Amniotic epithelial cell (primary cell): ENCODE results near the gene CPNE1.

Experiments
- DNase-seq: peaks from one replicate; pipeline ENCODE4 v3.0.0-alpha.2; 2010; ENCODE audit warnings: low read depth

The CPNE1 gene

GRCh38 chr20:35619196-35620095 lies 45.3 kb downstream of the CPNE1 start:
- peak; percentile 77 for DNase-seq

DNA sequence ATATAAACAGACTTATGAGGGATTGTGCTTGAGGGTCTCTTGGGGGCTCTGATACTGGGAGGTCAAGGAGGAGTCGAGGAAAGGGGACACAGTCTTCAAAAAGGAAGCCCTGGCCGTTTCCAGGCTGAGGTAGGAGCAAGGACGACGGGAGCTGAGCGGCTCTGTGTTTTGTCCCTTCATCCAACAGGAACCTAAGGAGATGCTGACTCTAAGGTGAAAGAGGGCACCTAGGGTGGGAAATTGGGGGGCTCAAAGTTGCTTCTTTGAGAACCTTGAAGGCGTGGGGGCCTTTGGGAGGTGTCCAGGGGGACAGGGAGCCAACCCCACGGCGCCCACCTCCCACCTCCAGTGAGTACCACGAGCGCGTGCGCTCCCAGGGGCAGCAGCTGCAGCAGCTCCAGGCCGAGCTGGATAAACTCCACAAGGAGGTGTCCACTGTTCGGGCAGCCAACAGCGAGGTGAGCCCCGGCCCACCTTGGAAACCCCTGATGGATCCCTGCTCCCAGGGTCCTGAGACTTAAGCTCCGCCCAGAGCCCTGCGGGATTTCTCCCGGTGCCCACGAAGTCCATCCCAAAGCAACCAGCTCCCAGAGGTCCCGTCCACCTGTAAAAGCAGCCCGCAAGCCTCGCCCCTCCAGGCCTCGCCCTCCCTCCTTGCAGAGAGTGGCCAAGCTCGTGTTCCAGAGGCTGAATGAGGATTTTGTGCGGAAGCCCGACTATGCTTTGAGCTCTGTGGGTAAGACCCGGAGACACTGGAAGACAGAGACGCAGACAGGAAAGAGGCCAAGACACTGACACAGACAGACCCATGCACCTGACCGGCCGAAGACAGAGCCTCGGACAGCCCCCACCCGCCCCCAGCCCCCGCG lies 46.2 kb downstream of the CPNE1 start:
- DNase-seq: no peak

- peak; percentile 60 for DNase-seq
Observed at GRCh38 chr20:35617397-35618262, 47.1 kb downstream of the CPNE1 start.

DNA sequence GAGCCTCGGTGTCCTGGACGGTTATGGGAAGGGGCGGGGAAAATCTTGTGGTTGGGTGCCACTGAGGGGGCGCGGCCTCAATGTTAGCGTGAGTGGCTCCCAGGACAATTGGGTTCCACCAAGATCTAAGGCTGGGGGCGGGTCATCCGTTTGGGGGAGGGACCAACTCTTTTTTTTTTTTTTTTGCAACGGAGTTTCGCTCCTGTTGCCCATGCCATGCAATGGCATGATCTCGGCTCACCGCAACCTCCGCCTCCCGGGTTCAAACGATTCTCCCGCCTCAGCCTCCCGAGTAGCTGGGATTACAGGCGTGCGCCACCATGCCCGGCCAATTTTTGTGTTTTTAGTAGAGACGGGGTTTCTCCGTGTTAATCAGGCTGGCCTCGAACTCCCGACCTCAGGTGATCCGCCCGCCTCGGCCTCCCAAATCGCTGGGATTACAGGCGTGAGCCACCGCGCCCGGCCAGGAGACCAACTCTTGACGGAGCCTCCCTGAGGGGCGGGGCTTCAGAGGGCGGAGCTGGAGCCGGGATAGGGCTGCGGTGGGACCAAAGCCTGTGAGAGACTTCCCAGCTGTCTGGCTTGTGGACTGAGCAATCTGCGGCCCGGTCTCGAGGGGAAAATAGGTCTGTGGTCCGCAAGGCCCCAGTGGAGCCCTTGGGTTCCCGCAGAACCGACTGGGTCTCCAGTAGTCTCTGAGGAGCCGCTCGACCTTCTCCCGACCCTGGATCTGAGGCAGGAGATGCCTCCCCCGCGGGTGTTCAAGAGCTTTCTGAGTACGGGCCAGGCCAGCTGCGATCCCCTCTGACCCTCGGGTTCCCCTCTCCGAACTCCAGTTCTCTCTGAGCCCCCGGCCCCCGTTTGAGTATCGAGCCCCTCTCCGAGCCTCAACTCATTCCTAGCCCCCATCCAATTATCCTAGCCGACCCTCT lies 48.0 kb downstream of the CPNE1 start:
- DNase-seq: peak; percentile 99

- DNase-seq: peak; percentile 55
Observed at GRCh38 chr20:35615667-35616464, 48.8 kb downstream of the CPNE1 start, which contains the start of gene SPAG4. Gene SPAG4 (plus strand): TSS chr20:35615829. CDS start chr20:35616004, 175 bp downstream.

GRCh38 chr20:35611482-35611881 lies 53.2 kb downstream of the CPNE1 start:
- no peak for DNase-seq

- peak; percentile 41 for DNase-seq
Observed at GRCh38 chr20:35610833-35611427, 53.8 kb downstream of the CPNE1 start.

GRCh38 chr20:35607003-35607735 lies 57.5 kb downstream of the CPNE1 start:
- DNase-seq: no peak

GRCh38 chr20:35606127-35606526 lies 58.6 kb downstream of the CPNE1 start:
- DNase-seq: no peak

GRCh38 chr20:35604449-35604747 lies 60.3 kb downstream of the CPNE1 start:
- DNase-seq: peak; percentile 15

- DNase-seq: no peak
Observed at GRCh38 chr20:35603695-35604448, 60.8 kb downstream of the CPNE1 start.

DNA sequence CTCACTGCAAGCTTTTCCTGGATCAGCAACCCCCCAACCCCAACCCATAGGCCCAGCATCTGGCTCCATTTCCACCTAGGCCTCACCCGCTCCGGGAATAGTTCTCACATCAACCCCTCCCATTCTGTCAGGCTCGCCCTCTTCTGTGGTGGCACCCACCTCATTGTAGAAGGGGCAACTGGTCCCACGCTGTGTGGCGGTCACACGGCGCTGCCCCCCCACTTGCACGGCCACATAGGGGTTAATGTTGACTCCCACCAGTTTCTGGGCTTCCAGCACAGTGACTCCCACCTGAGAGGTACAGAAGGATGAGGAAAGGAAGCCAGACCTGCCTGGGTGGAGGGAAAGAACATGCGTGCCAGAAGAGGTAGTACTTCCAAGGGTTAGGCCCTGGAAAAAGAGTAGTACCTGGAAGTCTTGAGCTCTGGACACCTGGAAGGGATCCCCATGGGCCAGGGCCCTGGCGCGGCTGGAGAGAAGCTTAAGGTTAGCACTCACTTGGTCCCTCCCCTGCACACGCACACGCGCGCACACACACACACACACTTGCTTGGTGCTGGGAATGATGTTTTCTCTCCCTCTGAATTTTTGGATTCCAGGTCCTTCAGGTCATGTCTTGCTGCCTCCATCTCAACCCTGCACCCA lies 61.7 kb downstream of the CPNE1 start:
- DNase-seq: no peak

- DNase-seq: no peak
Observed at GRCh38 chr20:35601990-35602389, 62.7 kb downstream of the CPNE1 start.

DNA sequence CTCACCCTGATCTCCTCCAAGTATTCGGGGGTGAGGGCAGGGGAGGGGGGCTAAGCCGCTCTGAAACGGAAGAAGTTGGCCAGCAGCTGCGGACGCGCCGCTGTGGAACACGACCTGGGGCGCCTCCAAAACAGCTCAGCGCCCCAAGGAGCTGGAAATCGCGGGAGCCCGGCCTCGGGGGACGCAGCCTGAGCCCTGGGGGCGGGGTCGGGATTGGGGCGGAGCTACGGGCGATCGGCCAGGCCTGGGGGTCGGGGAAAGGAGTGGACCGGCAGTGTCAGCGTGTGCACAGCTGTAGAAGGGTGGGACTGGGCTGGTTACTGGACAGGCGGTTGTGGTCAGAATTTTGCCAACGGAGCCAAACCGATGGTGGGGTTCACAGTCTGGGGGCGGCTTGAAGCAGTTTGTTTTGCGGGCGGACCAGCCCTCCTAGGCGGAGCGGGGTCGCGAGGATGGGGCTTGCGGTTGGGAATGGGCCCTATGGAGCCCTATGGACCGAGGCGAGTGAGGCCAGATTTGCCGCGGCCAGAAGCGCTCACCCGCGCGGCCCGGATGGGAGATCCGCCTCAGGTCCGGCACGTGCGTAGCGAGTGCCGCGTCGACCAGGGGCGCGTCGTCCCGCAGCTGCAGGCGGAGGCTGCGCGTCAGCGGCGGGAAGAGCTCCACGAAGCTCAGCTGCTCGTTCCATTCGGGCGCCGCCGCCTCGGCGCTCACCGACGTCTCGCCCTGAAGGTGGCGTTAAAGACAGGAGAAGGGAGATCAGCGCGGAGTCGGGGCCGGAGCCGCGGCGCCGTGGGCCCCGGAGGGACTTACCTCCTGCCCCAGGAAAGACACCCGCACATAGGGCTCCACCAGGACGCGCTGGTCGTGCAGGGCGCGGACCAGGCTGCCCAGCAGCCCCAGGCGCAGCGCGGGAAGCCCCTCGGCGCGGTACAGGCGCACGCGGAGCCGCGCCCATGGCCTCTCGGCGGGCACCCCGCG lies 63.4 kb downstream of the CPNE1 start:
- DNase-seq: peak; percentile 65

DNA sequence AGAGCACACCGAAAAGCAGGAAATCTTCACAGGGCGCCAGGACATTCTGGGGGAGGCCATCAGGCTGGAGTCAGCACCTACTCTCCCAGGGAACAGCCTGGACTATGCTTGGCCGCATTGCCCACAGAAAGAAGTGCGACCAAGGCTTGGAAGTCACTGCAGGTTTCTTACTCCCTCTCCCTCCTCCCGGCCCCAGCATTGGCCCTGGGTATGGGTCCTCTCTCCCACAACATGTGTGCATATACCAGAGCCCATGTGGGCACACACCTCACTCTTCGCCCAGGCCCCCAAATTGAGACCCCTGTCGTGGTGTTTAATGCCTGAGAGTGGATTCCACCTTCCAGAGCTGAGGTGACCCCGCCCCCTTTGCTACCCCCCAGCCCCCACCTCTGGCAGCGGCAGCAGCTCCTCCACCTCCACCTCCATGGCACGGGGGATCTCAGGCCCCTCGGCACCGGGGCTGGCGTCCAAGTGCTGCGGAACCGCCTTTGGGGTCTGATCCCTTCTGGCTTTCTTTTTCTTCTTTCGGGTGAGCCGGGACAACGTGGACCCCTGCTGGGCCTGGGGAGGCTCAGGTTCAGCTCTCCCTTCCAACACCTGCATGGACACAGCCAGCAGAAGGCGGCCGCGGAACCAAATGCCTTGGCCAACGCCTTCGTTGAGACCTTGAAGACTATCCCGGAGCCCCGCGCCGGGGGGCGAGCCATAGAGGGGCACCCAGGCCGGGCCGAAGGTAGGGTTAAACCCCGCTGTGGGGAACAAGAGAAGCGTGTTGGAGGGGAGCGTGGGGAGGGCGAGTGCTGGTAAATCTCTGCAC lies 64.3 kb downstream of the CPNE1 start:
- DNase-seq: no peak

GRCh38 chr20:35599776-35600120 lies 65.0 kb downstream of the CPNE1 start:
- DNase-seq: no peak
